ENCODE measurements around the gene PHLDA3. TPM values are rescaled to one million over a fixed set of nuclear protein-coding genes. Genes with fewer than 3 reads are reported as not detected.

The PHLDA3 gene
- total RNA-seq, 2 donors from 2014 or later = 9.6 to 15.8 TPM

GRCh38 chr1:201487742-201488141 is 18.8 kb upstream of the PHLDA3 start:
- Histone ChIP-seq H3K9me3 (ENCODE audit: control insufficient read depth, low read length) (no peaks in the 10 kb centered on the region), H3K9ac (ENCODE audit: extremely low read depth, low read length, poor library complexity, severe bottlenecking) (no peak overlapping the region), H3K4me1 (ENCODE audit: control insufficient read depth, insufficient read depth, low read length) (peaks cover 7% of the 10 kb centered on the region), H3K36me3 (ENCODE audit: control insufficient read depth, insufficient read depth, low read length) (no peaks in the 10 kb centered on the region), H3K27me3 (ENCODE audit: control insufficient read depth, insufficient read depth, low read length, poor library complexity, severe bottlenecking) (no peaks in the 10 kb centered on the region), H3K27ac (ENCODE audit: low read depth, low read length) (no peak overlapping the region), H3K4me3 (ENCODE audit: low read length) (no peak overlapping the region)
- no peak for TF ChIP-seq CTCF (conservative IDR thresholded peaks at IDR 0.05)
- Mint-ChIP-seq H3K27ac (no peak overlapping the region), H3K27me3 (ENCODE audit: insufficient read depth) (no peaks in the 10 kb centered on the region), H3K9me3 (no peaks in the 10 kb centered on the region), H3K36me3 (ENCODE audit: low read depth) (no peaks in the 10 kb centered on the region), H3K4me3 (no peak overlapping the region), H3K4me1 (peaks cover 8% of the 10 kb centered on the region)
- DNase-seq = no peak
- WGBS, 2 experiments (ENCODE audit: insufficient coverage in 1 of 2, insufficient read length in 1 of 2) = 89 to 95% methylated on average over 2 of the region's 2 CpGs

GRCh38 chr1:201486187-201486586 is 17.2 kb upstream of the PHLDA3 start:
- no peak overlapping the region for H3K27ac ChIP-seq (ENCODE audit: low read depth, low read length)
- H3K27ac Mint-ChIP-seq = no peak overlapping the region
- H3K4me1 ChIP-seq (ENCODE audit: control insufficient read depth, insufficient read depth, low read length) = peaks cover 7% of the 10 kb centered on the region

GRCh38 chr1:201485184-201485774 is 16.3 kb upstream of the PHLDA3 start:
- no peak for DNase-seq
- no peak for TF ChIP-seq CTCF (conservative IDR thresholded peaks at IDR 0.05)
- H3K27ac Mint-ChIP-seq = no peak overlapping the region
- no peak overlapping the region for H3K4me3 Mint-ChIP-seq
- H3K4me3 ChIP-seq (ENCODE audit: low read length) = no peak overlapping the region
- no peak overlapping the region for H3K9ac ChIP-seq (ENCODE audit: extremely low read depth, low read length, poor library complexity, severe bottlenecking)
- H3K4me1 Mint-ChIP-seq = peaks cover 19% of the 10 kb centered on the region
- H3K27ac ChIP-seq (ENCODE audit: low read depth, low read length) = no peak overlapping the region
- 94 to 100% methylated on average over 2 to 4 of the region's 4 CpGs for WGBS, 2 experiments (ENCODE audit: insufficient coverage in 1 of 2, insufficient read length in 1 of 2)
- H3K36me3 ChIP-seq (ENCODE audit: control insufficient read depth, insufficient read depth, low read length) = no peaks in the 10 kb centered on the region
- H3K4me1 ChIP-seq (ENCODE audit: control insufficient read depth, insufficient read depth, low read length) = peaks cover 7% of the 10 kb centered on the region
- no peaks in the 10 kb centered on the region for H3K36me3 Mint-ChIP-seq (ENCODE audit: low read depth)
- peaks cover 14% of the 10 kb centered on the region for H3K27me3 Mint-ChIP-seq (ENCODE audit: insufficient read depth)
- H3K27me3 ChIP-seq (ENCODE audit: control insufficient read depth, insufficient read depth, low read length, poor library complexity, severe bottlenecking) = peaks cover 14% of the 10 kb centered on the region
- no peaks in the 10 kb centered on the region for H3K9me3 Mint-ChIP-seq
- H3K9me3 ChIP-seq (ENCODE audit: control insufficient read depth, low read length) = no peaks in the 10 kb centered on the region

More at GRCh38 chr1:201486187-201486586, 17.2 kb upstream of the PHLDA3 start:
- H3K9me3 Mint-ChIP-seq = no peaks in the 10 kb centered on the region
- 81 to 85% methylated on average over 3 of the region's 3 CpGs for WGBS, 2 experiments (ENCODE audit: insufficient coverage in 1 of 2, insufficient read length in 1 of 2)
- Histone ChIP-seq H3K4me3 (ENCODE audit: low read length) (no peak overlapping the region), H3K9ac (ENCODE audit: extremely low read depth, low read length, poor library complexity, severe bottlenecking) (no peak overlapping the region), H3K27me3 (ENCODE audit: control insufficient read depth, insufficient read depth, low read length, poor library complexity, severe bottlenecking) (peaks cover 7% of the 10 kb centered on the region), H3K36me3 (ENCODE audit: control insufficient read depth, insufficient read depth, low read length) (no peaks in the 10 kb centered on the region), H3K9me3 (ENCODE audit: control insufficient read depth, low read length) (no peaks in the 10 kb centered on the region)
- no peak overlapping the region for H3K4me3 Mint-ChIP-seq
- DNase-seq = no peak
- no peak for TF ChIP-seq CTCF (conservative IDR thresholded peaks at IDR 0.05)
- H3K4me1 Mint-ChIP-seq = peaks cover 14% of the 10 kb centered on the region
- H3K27me3 Mint-ChIP-seq (ENCODE audit: insufficient read depth) = peaks cover 7% of the 10 kb centered on the region
- no peaks in the 10 kb centered on the region for H3K36me3 Mint-ChIP-seq (ENCODE audit: low read depth)

Data from endodermal cell (in vitro differentiated cells).